Ecto neural progenitor cell (in vitro differentiated cells): ENCODE data around the gene ADAMTS4.

ENCODE experiments used
- DNase-seq: peaks from one replicate; pipeline ENCODE4 v3.0.0-alpha.2; 2018; ENCODE audit warnings: low spot score

Gene ADAMTS4

GRCh38 chr1:161196521-161197451 is 2.1 kb downstream of the ADAMTS4 start:
- peak; percentile 78 for DNase-seq

DNA sequence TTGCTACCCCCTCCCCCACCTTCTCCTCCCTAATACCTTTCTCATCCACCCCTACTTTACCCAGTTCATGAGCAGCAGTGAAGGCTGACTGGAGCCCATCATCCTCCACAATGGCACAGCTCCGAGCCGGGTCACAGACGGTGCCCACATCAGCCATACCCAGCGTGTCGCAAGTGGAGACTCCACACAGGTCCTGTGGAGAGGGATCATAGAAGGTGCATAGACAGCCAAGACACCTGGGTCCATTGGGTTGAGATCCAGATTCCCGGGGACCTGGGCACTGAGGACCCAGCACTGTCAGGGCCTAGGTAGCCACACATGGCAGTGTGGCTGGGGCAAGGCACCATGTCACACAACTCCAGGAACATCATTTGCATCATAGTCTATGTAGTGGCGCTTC is 2.7 kb downstream of the ADAMTS4 start:
- DNase-seq: no peak

GRCh38 chr1:161195171-161195570 is 3.7 kb downstream of the ADAMTS4 start:
- no peak for DNase-seq

GRCh38 chr1:161193561-161194235 is 5.2 kb downstream of the ADAMTS4 start:
- no peak for DNase-seq

DNA sequence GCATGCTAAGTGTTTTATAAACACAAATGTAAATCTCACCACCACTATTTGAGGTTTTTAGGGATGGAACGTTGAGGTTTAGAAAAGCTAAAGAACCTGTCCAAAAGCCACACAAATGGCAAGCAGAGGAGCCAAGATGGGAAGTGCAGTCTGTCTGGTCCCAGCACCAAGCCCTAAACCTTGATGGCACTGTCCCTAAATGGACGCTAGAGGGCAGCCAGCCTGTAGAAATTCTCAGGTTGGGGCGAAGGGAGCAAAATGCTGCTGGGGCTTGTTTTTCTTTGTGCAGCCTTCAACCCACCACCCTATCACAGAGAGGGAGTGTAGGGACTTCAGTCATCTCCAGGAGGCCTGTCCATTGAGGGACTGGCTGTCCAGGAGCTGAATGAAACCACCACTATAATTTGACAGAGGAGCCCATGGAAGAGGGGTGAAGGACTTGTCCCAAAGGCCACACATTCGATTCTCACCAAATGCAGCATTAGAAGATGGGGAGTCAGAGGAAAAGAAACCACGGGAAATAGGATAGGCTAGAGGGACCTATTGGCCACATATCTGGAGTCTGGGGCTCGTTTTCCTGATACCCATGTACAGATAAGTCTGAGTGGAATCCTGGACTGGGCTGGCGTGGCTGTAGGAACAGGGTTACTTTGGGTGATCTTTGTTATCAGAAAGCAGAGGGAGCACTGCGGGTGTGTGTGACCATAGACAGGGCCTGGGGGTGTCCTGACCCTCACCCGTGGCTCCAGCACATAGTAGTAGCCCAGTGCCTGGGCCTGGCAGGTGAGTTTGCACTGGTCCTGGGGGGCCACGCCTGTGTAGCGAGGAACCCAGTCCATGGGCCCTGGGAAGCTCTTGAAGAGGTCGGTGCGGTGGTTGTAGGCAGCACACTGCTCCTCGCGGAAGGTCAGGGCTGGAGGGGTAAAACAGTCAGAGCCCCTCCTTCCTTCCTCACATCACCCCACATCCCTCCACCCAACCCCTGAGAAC is 6.1 kb downstream of the ADAMTS4 start:
- peak; percentile 72 for DNase-seq

DNA sequence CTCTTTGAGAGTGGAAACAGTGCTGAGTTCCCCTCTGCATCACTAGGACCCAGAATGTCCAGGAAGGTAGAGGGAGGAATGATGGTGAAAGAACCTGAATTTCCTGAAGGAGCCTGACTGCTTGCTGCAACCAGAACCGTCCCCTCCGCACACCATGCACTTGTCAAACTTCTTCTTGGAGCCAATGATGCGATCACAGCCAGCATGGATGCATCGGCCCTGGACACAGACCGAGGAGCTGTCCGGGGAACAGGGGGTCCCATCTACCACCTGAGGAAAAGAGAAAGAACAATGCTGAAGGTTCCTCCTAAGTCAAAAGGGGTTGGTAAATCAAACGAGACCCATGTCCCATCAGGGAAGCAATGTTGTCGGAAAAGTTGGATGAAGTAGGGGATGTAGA is 6.9 kb downstream of the ADAMTS4 start:
- DNase-seq: no peak

DNA sequence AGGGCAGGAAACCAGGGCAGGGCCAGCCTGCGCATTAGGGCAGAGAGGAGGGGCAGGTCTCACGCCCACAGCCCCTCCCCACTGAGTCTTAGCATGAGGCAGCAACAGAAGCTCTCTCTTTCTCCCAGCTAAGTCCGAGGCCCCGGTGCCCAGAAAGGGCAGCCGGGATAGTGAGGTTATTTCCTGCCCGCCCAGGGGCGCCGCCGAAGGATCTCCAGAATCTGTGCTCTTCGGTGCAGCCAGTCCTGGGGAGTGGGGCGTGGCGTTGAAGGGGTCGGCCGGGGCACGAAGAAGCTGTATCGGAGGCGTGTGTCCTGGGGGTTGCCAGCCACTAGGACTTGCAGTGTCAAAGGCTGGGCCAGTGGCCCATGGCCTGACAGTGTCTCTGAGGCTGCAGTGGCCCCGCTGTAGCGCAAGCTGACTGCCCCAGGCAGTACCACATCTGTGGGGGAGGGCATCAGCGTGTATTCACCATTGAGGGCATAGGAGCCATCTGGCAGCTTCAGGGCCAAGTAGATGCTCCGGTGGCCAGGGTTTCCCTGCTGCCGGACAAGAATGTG is 7.8 kb downstream of the ADAMTS4 start:
- DNase-seq: no peak

DNA sequence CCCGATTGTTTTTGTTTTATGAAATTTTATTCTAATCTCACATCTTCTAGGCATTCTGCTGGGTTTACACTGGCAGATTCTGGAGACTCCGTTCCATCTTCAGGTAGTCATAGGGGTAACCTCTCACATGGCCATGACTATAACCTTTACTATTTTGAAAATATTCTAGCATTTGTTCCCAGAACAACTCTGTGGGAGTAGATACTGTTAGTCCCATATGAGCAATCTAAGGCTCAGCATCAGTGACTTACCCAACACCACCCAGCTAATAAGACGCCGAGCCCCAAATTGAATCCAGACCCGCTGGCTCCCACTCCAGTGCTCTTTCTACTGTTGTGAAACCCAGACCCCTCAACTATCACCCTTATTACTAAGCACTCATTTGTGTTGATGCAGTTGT is 9.8 kb downstream of the ADAMTS4 start:
- DNase-seq: no peak

GRCh38 chr1:161188381-161188780 is 10.5 kb downstream of the ADAMTS4 start:
- DNase-seq: no peak

DNA sequence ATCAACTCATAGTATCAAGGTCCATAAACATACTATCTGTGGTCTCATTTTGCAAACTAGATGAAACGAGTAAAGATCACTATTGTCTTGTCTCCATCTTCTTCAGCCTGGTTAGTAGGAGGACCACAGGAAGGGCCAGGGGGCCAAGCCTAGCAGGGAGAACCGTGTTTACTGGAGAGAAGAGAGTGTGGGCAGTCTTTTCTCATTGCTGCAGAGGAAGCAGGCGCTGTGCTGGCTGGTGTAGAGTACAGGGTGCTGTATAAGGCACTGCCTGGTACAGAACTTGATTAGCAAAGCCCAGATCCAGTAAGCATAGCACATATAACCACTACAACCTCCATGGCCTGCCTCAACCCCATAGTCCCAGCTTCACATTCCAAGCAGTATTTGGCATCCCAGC is 11.5 kb downstream of the ADAMTS4 start:
- DNase-seq: no peak

DNA sequence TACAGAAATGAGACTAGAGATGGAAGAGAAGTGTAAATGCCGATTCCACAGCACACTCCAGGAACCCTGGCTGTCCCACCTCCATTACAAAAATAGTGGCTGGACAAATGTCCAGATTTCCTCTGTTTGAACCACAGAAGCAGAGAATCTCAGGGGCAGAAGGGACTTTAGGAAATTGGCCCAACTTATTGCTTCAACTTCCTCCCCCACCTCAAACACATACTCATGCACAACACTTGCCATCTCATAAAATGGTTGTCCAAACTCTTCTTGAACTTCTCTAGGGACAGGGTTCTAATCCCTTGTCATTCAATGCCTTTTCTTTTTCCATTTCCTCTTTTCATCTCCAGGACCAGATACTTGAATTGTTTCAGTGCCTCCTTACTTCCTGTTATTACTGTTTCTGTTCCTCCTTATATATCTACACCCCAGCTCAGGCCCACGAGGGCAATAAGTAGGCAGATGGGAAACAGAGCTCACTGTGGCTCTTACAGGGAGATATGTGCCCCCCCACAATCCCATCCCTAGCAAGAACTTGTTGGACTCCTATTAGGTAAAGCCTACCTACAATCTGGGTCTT is 13.0 kb downstream of the ADAMTS4 start:
- no peak for DNase-seq

DNA sequence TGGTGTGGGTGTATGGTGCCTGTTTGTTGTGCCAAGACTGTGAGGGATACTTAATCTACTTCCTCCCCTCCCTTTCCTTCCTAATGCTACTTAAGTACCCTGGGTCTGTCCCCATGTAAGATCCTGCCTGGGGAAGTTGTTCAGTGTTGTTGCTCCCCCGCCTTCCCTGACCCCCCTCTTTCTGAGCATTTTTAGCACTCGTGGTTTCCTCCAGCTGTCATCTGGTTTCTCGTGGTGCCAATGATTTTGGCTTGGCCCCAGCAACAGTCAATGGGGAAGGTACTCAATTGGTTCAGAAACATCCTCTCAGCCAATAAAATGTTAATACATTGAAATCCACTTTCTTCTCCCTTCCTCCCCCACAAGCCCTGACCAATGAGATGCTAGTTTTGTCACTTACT is 13.6 kb downstream of the ADAMTS4 start:
- DNase-seq: no peak

DNA sequence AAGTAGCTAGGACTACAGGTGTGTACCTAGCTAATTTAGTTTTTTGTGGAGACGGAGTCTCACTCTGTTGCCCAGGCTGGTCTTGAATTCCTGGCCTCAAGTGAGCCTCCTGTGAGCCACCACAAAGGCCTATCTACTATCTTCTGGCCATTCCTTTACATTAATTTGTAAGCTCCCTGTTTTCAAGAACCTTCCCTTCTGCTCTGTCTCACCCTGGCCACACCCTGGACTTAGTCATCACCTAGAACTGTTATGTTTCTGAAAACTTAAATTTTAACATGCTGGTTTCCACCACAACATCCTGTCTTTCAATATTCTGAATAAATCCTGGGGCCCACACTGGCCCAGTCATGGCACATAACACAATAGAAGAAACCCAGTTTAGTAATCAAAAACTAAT is 16.6 kb downstream of the ADAMTS4 start:
- no peak for DNase-seq

GRCh38 chr1:161180639-161181038 is 18.2 kb downstream of the ADAMTS4 start:
- no peak for DNase-seq

DNA sequence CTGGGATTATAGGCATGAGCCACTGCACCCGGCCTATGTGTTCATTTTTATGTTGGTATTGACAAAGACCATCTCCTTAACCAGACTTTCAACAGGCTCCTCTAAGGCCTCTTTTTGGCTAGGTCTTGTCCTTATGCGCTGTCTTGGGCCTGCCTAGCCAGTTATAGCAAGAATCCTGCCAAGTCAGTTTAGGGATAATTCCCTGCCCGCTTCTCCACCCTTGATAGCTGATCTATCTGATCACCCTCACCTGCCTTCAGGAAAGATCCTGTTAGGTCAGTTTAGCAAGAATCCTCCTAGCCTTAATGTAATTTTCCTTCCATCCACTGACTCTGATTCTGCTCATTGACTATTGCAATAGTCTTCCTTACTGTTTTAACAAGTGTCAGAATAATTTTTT is 19.2 kb downstream of the ADAMTS4 start:
- no peak for DNase-seq

DNA sequence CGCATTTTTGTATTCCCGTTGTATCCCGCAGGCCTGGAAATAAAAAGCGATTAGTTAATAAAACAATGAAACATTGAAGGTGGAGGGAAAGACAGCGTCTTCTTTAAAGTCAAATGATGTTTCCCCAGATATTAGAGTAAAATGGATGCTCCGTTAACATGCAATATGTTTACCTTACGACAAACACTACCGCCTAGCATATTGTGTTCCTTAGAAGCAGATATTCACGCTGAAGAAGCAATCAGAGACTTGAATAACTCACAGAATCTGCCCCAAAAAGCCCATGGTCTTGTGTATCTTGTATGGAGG is 21.0 kb downstream of the ADAMTS4 start:
- no peak for DNase-seq

GRCh38 chr1:161177112-161177935 is 21.5 kb downstream of the ADAMTS4 start, which contains the start of gene B4GALT3:
B4GALT3 (minus strand) TSS chr1:161177507; CDS start chr1:161176060, 1,447 bp downstream.
- DNase-seq: peak; percentile 96

GRCh38 chr1:161176468-161177111 is 22.3 kb downstream of the ADAMTS4 start:
- no peak for DNase-seq

DNA sequence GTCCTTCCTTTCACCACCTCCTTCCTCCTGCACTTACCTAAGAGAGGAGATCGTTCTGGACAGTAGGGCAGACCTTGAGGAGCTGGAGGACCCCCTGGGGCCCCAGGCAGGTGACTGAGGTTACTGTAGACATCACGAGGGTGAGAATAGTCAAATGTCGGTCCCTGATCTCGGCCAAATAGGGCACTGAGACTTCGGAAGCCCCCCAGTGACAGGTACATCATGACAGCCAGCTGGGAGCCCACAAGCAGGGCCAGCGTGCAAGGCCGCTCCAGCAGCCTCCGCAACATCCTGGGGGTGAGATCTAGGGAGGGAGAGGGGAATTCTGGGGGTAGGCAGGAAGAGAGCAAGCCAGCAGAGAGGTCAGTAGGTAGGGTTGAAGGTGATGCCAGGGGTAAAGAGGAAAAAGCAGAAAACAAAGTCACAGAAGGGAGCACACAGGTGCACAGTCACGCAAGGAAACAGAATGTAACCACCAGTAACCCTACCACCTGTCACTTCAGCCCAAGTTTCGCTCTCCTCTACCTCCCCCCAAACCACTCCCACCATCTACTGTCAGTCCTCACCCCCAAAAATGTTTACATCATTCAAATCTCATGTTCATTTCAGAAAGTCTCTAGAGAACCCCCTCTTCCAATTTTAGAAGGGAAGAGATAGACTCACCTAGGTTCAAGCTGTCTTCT is 22.9 kb downstream of the ADAMTS4 start:
- DNase-seq: no peak

DNA sequence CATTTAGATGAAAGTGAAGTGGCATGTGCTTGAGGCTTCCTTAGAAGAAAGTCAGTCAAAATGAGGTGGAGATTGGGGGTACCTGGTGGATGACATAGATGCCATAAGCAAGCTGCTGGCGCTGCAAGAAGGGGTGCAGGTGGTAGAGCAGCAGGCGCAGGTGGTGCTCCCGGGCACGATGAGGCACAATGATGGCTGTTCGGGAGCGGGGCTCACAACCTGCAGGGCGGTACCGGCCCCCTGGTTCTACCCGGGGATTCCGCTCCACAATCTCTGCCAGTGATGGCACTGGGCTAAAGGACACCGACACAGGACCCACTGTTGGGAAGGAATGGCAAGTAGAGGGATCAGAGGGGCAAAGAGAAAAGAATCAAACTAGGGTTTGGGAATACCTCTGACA is 23.9 kb downstream of the ADAMTS4 start:
- no peak for DNase-seq
